HG03521 (cell line): Measurements from ENCODE around the gene PLA2G2C.
"Not testable (repeated sequence)": the region's sequence is repeated elsewhere in the genome, so short reads cannot be mapped to it uniquely, and the experiment has no call there.

Source experiments
- ATAC-seq: cut with Tn5 transposase; IDR thresholded peaks from one replicate; pipeline ENCODE4 v1.9.1; 2021; ENCODE audit warnings: mild to moderate bottlenecking, moderate library complexity; ENCODE audit not compliant: unreplicated experiment

The PLA2G2C gene

GRCh38 chr1:20138346-20138745 is 48.0 kb downstream of the PLA2G2C start:
- no peak for ATAC-seq

GRCh38 chr1:20137604-20138003 is 48.7 kb downstream of the PLA2G2C start:
- ATAC-seq: no peak

- no peak for ATAC-seq
Measured at GRCh38 chr1:20137055-20137454, 49.3 kb downstream of the PLA2G2C start.

GRCh38 chr1:20136249-20136648 is 50.1 kb downstream of the PLA2G2C start:
- ATAC-seq: no peak

GRCh38 chr1:20134995-20135394 is 51.3 kb downstream of the PLA2G2C start:
- no peak for ATAC-seq

GRCh38 chr1:20130518-20130917 is 55.8 kb downstream of the PLA2G2C start:
- not testable (repeated sequence) for ATAC-seq

GRCh38 chr1:20126806-20127440 is 59.4 kb downstream of the PLA2G2C start:
- ATAC-seq: no peak

GRCh38 chr1:20126041-20126805 is 60.1 kb downstream of the PLA2G2C start:
- no peak for ATAC-seq

- ATAC-seq: no peak
Measured at GRCh38 chr1:20125100-20125499, 61.2 kb downstream of the PLA2G2C start.

- no peak for ATAC-seq
Measured at GRCh38 chr1:20124456-20125057, 61.8 kb downstream of the PLA2G2C start.

- no peak for ATAC-seq
Measured at GRCh38 chr1:20123722-20124455, 62.4 kb downstream of the PLA2G2C start.

- ATAC-seq: no peak
Measured at GRCh38 chr1:20120796-20121195, 65.5 kb downstream of the PLA2G2C start.

- no peak for ATAC-seq
Measured at GRCh38 chr1:20119347-20119746, 67.0 kb downstream of the PLA2G2C start, which contains the start of gene PLA2G2D. PLA2G2D (minus strand) TSS chr1:20119536; CDS start chr1:20119498, 38 bp downstream.

- ATAC-seq: no peak
Measured at GRCh38 chr1:20117236-20117635, 69.1 kb downstream of the PLA2G2C start.

- ATAC-seq: no peak
Measured at GRCh38 chr1:20115916-20116315, 70.4 kb downstream of the PLA2G2C start.

- ATAC-seq: no peak
Measured at GRCh38 chr1:20115479-20115878, 70.8 kb downstream of the PLA2G2C start.

GRCh38 chr1:20114021-20114648 is 72.2 kb downstream of the PLA2G2C start:
- no peak for ATAC-seq
